Stimulated activated CD4-positive, alpha-beta T cell treated with anti-CD3 and anti-CD28 coated beads, Interleukin-4, amount 100 ng/mL, for 24 hours (primary cell): ENCODE data around the gene APBA2.
"Not testable (repeated sequence)": the region's sequence is repeated elsewhere in the genome, so short reads cannot be mapped to it uniquely, and the experiment has no call there.

ENCODE experiments used
- DNase-seq: peaks from one replicate; pipeline ENCODE4 v3.0.0-alpha.2; 2020

Gene APBA2

GRCh38 chr15:29044503-29044901 is 158.7 kb downstream of the APBA2 start:
- DNase-seq: no peak

GRCh38 chr15:29045161-29045560 is 159.4 kb downstream of the APBA2 start:
- not testable (repeated sequence) for DNase-seq

GRCh38 chr15:29045717-29046116 is 159.9 kb downstream of the APBA2 start:
- DNase-seq: peak; percentile 38

DNA sequence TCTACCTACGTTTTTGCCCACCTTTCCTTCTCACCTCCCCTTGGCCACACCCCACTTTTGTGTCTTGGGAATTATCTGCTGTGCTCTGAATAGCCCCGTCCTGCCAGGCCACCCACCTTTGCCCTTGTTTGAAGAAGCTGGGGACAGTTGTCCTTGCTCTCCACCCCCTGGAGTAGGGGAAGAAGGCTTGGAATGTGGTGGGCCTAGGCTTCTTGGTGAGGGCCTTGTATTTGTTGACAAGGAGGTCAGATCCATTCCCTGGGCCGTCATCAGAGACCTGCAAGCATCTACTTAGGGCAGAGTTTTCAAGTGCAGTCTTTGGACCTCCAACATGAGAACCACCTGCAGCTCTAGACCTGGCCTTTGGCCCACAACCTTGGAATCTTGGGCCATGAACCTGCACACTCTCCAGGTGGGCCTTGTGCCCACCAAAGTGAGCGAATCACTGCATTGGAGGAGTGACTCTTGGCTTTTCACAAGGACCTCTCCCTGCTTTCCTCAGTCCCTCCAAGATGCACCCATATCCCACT is 160.6 kb downstream of the APBA2 start:
- DNase-seq: no peak

DNA sequence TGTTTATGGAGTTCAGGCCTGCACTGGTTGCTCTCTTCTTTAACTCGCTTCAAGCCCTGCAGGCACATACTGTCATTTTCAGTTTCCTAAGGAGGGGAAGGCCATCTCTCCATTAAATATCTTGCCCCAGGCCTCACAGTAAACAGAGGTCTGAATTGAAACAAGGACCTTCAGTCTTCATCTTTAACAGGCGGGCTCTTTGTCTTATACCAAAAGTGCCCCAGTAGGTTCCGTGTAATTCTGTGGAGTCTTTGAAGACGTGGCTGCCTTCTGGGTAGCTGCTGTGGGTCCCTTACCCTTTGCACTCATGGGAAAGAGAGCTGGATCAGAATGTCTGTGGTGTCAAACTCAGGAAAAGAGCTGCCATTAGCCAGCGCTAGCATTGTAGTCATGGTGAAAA is 161.2 kb downstream of the APBA2 start:
- DNase-seq: no peak

DNA sequence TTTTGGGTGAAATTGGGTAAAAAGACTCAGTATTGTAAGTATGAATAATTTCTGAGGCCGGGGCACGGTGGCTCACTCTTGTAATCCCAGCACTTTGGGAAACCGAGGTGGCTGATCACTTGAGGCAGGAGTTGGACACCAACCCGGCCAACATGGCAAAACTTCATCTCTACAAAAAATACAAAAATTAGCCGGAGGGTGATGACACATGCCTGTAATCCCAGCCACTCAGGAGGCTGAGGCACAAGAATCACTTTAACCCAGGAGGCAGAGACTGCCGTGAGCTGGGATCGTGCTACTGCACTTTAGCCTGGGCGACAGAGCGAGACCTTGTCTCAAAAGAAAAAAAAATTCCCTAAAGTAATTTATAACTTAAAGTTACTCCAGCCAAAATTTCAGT is 162.2 kb downstream of the APBA2 start:
- DNase-seq: no peak

- no peak for DNase-seq
These were observed 165.1 kb downstream of the APBA2 start for GRCh38 chr15:29050870-29051269.

- no peak for DNase-seq
These were observed 165.6 kb downstream of the APBA2 start for GRCh38 chr15:29051422-29051821.

DNA sequence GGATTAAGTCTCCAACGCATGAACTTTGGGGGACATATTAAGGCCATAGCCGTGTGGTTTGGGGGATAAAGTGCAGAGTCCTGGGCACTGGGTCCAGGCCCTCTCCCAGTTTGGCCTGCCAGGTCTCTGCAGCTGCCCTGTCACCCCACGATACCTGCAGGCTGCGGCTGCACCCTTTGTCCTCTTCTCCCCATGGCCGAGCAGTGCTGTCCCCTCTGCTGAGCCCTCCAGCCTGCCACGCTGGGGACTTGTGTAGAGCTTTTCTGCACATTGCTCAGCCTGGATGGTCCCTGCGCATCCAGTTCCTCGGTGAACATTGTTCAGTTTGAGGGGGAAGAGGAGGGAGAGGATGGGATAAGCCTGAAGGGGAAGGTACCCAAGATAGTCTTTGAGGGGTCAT is 167.2 kb downstream of the APBA2 start:
- no peak for DNase-seq

DNA sequence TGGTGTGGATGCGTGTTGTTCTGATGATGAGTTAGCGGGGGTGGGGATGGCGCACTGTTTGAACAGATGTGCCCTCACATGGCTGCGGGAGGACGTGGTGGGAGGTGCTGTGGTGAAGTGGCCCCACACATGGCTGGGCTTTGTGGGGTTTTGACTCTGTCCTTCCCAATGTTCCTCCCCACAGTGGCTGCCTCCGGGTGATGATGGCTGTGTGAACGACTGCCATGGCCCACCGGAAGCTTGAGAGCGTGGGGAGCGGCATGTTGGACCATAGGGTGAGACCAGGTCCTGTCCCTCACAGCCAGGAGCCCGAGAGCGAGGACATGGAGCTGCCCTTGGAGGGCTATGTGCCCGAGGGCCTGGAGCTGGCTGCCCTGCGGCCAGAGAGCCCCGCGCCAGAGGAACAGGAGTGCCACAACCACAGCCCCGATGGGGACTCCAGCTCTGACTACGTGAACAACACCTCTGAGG is 167.9 kb downstream of the APBA2 start:
- DNase-seq: no peak

- DNase-seq: no peak
These were observed 168.6 kb downstream of the APBA2 start for GRCh38 chr15:29054171-29055045.

DNA sequence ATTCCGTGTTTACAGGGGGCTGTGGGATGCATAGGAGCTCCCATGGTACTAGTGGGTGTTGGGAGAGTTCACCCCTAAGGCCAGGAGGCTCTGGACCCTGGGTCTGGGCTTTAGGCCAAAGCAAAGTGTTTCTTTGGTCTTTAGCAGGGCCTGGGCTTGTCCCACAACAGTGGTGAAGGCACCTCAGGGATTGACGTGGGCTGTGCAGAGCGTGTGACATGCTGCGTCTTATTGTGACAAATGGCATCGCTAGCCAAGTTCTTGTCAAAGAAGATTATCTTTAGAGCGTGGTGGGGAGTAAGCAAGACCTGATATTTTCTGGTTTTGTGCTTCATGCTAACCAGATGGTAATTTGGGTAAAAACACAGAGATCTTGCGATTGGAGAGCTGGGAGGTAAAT is 170.1 kb downstream of the APBA2 start:
- no peak for DNase-seq

DNA sequence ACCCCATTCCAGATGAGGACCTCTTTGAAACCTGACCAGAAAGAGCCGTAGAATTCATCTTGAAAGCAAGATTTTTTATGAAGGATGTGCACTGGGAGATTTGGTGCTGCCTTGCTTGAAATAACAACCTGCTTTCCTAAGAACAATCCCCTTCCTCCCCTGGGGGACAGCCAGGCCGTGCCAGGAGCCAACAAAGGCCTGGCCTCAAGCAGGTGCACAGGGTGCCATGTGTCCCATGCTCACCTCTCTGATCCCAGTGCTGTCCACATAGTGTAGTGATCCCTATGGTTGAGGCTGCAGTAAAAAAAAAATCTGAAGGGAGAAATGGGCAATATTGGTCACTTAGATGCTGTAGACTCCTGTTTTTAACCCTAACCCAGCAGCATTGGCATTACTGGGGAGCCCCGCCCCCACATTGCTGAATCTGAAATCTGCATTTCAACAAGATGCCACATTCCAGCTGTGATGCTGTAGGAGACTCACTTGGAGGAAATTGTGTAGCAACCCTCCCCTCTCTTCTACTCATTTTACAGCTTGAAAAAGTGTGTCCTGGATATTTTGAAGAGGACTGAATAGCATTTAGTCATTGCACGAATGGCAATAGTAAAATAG is 171.2 kb downstream of the APBA2 start:
- DNase-seq: no peak

DNA sequence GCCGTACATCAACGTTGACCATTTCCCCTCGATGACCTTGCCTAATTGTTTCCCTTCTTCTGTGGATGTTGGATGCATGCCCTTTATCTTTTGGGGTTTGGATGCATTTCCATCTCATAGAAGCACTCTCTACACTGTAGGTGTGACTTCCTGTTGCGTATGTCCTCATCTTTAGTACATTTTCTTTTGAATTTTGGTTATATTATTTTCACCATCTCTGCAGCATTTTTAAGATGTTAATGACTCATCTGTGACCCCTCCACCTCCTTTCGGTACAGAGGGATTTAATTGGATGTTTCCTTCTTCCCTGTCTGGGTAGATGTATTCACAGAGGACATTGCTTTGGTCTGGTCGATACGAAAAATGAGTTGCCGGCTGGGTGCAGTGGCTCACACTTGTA is 172.1 kb downstream of the APBA2 start:
- no peak for DNase-seq

- no peak for DNase-seq
These were observed 173.2 kb downstream of the APBA2 start for GRCh38 chr15:29058903-29059539.

DNA sequence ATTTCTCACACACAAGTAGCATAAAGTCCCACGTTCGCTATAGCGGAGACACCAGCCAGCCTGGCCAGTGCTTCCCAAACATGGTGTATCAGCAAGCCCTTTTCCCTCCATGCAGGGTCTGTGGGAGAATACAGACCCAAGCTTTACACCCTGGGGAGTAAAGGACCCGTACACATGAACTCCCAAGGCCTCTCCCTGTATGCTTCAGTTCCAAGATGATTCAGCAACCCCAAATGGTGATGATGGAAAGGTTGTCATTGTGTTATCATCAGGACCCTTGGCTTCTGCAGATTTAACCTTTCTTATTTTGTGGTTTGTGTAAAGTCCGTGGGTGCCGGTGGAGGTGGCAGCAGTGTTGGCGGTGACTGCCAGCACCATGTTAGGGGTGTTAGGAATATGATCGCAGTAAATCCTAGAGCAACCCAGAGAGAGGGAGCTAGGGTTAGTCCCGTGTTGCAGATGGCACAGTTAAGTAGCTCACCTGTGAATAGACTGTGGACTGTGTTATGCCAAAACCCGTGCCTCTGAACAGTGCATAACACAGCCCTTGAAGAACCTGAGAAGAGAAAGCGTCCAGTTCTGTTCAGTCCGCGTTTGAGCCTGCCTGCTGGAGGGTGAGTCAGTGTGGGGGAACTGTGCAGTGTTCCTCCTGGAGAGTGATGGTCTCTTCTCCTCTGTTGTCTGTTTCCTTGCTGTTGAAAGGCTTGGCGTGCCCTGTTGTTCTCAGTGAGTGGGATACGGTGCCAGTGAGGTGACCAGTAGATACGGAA is 174.3 kb downstream of the APBA2 start:
- DNase-seq: no peak

DNA sequence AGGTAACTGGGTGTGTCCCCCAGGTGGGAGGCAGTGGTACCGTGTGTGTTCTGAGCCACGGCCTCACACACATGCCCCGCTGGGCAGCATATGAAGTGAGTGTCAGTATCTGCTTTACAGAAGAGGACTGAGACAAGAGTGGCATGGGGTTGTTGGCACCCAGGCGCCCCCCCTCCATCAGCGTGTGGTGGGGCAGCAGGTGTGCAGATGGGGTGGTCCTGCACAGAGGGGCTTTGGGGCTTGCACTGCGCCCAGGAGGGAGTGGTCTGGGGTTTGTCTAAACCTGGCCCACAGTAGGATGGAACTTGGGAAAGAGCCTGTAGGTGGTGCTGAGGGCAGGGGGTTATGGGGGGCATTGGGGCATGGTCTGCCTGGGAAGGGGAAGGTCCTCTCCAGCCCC is 176.0 kb downstream of the APBA2 start:
- no peak for DNase-seq

- DNase-seq: no peak
These were observed 176.4 kb downstream of the APBA2 start for GRCh38 chr15:29062179-29062591.

- DNase-seq: no peak
These were observed 176.9 kb downstream of the APBA2 start for GRCh38 chr15:29062626-29063025.

DNA sequence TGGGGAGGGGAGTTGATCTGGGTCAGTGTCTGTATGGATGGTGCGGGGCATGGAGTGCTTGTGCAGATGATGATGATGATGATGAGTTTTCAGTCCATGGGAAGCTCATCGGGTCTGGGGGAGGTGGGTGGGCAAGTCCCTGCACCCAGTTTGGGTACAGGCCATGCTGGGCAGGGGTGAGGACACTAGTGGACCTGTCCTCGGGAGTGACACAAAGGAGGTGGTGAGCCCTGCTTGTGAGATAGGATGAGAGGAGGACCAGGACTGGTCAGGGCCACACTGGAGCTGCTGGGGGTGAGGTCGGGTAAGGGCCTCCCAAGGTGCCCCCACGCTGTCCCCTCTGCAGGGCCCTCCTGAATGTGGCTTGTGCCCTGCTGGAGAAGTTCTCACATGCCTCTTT is 177.9 kb downstream of the APBA2 start:
- no peak for DNase-seq

- DNase-seq: no peak
These were observed 178.5 kb downstream of the APBA2 start for GRCh38 chr15:29064290-29064689.

DNA sequence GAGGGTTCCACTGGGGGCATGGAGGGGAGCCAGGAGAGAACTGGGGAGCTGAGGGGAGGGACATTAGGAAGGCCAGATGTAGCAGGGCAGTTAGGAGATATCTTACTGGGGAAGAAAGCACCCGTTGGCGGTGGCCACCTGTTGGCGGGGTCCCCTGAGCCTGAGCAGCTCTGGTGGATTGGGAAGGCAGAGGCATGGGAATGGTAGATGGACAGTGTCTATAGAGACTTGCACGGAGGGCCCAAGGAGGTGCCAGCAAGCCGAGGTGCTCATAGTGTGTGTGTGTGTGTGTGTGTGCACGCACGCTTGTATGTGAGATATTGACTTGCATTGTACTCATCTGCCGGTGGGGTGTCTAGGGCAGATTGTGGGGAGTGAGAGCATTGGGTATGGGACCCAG is 179.0 kb downstream of the APBA2 start:
- no peak for DNase-seq

- no peak for DNase-seq
These were observed 179.8 kb downstream of the APBA2 start for GRCh38 chr15:29065571-29065970.
